Adipocyte (in vitro differentiated cells): ENCODE measurements around the gene SFI1.
"Not testable (repeated sequence)": the region's sequence is repeated elsewhere in the genome, so short reads cannot be mapped to it uniquely, and the experiment has no call there.

Experiments
- DNase-seq: peaks from one replicate; pipeline ENCODE4 v3.0.0-alpha.2; 2015; ENCODE audit warnings: low read depth
- H3K27me3 ChIP-seq: replicated peaks from 2 replicates; pipeline ENCODE4 v1.7.0; 2013; ENCODE audit warnings: mild to moderate bottlenecking, low read length, moderate library complexity; ENCODE audit not compliant: control insufficient read depth, insufficient read depth
- H3K36me3 ChIP-seq: 2 replicates; pipeline ENCODE4 v1.7.0; 2013; ENCODE audit warnings: low read length, mild to moderate bottlenecking, moderate library complexity; ENCODE audit not compliant: control insufficient read depth, insufficient read depth, severe bottlenecking
- H3K4me1 ChIP-seq: 2 replicates; pipeline ENCODE4 v1.7.0; 2013; ENCODE audit warnings: mild to moderate bottlenecking, low read length, moderate library complexity; ENCODE audit not compliant: control insufficient read depth, insufficient read depth
- H3K4me3 ChIP-seq: 2 replicates; pipeline ENCODE4 v1.7.0; 2013; ENCODE audit warnings: mild to moderate bottlenecking, low read length, moderate library complexity
- H3K9ac ChIP-seq: 2 replicates; pipeline ENCODE4 v1.7.0; 2013; ENCODE audit warnings: mild to moderate bottlenecking, low read length, moderate library complexity
- H3K9me3 ChIP-seq: 2 replicates; pipeline ENCODE4 v1.7.0; 2013; ENCODE audit warnings: mild to moderate bottlenecking, low read length, moderate library complexity; ENCODE audit not compliant: control insufficient read depth

SFI1 gene

DNA sequence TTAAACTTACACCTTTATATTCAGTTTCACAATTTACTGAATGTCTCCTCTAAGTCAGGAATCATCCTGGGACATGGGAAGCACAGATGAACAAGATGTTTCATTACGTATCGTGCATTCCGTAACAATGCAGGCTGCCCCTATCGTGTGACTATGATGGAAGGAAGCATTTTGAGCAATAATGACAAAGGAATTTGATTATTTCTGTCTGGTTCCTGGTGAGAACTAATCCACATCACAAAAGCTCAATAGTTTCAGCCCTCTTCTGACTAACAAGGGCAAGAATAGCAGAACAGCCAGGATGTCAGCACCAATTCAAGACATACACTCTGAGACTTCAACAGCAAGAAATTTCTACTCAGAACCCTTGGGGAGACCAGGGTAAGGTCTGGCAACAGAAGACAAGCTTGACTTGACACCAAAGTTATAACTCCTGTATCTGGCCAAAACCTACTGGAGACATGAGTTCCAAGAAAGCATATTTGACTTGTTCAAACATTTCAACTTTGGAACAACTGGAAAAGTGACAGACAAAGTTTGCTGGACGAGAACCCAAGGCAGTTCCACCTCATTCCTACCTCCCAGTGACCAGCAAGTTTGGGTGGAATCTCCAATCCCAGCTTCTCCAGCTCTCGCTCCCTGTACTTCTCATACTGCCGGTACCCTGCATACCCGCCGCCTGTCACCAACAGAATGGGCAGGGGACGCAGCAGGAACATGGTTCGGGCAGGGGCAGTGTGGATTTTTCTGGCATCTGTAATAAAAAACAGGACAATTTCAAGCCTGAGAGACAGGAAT, 151.4 kb downstream of the SFI1 start:
- H3K4me3 ChIP-seq: no peak overlapping the region
- H3K27me3 ChIP-seq: no peaks in the 10 kb centered on the region
- DNase-seq: peak; percentile 56
- H3K9me3 ChIP-seq: no peaks in the 10 kb centered on the region
- peaks cover 11% of the 10 kb centered on the region for H3K36me3 ChIP-seq
- H3K9ac ChIP-seq: peak overlapping the region; percentile 41
- peaks cover 43% of the 10 kb centered on the region for H3K4me1 ChIP-seq

DNA sequence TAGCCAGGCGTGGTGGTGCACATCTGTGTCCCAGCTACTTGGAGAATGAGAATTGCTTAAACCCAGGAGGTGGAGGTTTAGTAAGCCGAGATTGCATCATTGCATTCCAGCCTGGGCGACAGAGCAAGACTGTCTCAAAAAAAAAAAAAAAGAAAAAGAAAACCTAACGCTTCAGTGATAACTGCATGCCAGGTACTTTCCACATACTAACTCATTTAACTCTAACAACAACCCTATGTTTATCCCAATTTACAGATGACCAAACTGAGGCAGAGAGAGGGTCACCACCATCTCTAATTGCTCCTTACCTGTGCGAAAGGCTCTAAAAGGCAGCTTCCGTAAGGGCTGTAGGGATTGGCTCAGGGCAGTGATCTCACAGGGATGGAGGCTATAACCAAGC, 154.1 kb downstream of the SFI1 start:
- peak overlapping the region; percentile 46 for H3K4me3 ChIP-seq
- no peak overlapping the region for H3K9ac ChIP-seq
- H3K36me3 ChIP-seq: peaks cover 7% of the 10 kb centered on the region
- peak; percentile 82 for DNase-seq
- no peaks in the 10 kb centered on the region for H3K27me3 ChIP-seq
- no peaks in the 10 kb centered on the region for H3K9me3 ChIP-seq
- H3K4me1 ChIP-seq: peaks cover 43% of the 10 kb centered on the region

DNA sequence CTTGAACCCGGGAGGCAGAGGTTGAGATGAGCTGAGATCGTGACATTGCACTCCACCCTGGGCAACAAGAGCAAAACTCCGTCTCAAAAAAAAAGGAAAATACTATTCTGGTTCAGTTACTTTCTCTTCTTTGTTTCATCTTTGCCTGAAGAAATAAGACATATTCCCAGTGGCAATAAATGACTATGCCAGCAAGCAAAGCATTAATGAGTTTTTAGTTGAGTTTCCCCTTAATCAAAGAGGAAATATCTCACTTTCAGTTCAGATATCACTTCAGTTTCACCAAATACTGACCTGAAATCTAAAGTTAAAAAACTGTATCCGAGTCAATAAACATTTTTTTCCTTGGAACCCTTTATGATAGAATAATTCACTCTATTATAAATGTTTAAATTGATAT, 155.3 kb downstream of the SFI1 start:
- DNase-seq: no peak
- no peaks in the 10 kb centered on the region for H3K27me3 ChIP-seq
- peaks cover 7% of the 10 kb centered on the region for H3K36me3 ChIP-seq
- H3K9me3 ChIP-seq: no peaks in the 10 kb centered on the region
- no peak overlapping the region for H3K4me3 ChIP-seq
- peaks cover 34% of the 10 kb centered on the region for H3K4me1 ChIP-seq
- H3K9ac ChIP-seq: no peak overlapping the region

DNA sequence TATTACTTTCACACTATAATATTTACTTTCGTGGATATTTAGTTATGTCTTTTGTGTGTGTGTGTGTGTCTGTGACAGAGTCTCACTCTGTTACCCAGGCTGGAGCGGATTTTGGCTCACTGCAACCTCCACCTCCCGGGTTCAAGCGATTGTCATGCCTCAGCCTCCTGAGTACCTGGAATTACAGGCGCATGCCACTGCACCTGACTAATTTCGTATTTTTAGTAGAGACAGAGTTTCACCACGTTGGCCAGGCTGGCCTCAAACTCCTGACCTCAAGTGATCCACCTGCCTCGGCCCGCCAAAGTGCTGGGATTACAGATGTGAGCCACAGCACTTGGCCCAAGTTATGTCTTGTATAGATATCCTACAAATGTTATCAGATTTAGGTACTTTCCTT, 155.8 kb downstream of the SFI1 start:
- Histone ChIP-seq H3K27me3 (no peaks in the 10 kb centered on the region), H3K4me3 (no peak overlapping the region), H3K9ac (no peak overlapping the region), H3K9me3 (no peaks in the 10 kb centered on the region), H3K4me1 (peaks cover 29% of the 10 kb centered on the region), H3K36me3 (peaks cover 7% of the 10 kb centered on the region)
- DNase-seq: no peak

DNA sequence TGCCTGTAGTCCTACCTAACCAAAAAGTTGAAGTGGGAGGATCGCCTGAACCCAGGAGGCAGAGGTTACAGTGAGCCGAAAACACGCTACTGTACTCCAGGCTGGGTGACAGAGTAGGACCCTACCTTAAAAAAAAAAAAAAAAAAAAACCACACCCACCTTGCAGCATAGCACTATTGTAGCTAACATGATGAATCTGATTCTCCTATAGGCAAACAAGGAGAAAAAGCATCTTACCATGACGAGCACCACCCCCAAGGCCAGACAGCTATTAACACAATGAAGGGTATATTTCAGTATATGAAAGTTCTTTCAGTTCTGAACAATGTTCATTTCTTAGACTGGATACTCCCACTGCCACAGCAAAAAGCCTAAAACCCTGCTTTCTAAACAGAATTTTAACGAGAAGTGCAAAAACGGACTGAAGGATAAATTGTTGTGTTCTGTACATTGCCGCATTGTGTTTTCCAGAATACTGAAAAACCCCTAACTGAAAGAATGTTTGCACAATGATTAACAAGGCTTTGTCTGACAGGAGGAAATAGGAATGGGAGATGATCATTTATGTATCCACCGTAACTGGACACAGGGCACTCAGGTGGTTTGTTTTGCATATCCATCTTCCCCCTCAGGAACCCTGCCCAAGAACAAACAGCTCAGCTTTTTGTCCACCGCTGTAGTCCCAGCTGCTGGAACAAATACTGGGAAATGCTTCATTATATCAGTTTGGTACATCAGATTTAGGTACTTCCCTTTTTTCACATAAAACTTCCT, 156.8 kb downstream of the SFI1 start:
- Histone ChIP-seq H3K9ac (no peak overlapping the region), H3K4me3 (no peak overlapping the region), H3K9me3 (no peaks in the 10 kb centered on the region), H3K27me3 (no peaks in the 10 kb centered on the region), H3K36me3 (peaks cover 7% of the 10 kb centered on the region), H3K4me1 (peaks cover 19% of the 10 kb centered on the region)
- no peak for DNase-seq

DNA sequence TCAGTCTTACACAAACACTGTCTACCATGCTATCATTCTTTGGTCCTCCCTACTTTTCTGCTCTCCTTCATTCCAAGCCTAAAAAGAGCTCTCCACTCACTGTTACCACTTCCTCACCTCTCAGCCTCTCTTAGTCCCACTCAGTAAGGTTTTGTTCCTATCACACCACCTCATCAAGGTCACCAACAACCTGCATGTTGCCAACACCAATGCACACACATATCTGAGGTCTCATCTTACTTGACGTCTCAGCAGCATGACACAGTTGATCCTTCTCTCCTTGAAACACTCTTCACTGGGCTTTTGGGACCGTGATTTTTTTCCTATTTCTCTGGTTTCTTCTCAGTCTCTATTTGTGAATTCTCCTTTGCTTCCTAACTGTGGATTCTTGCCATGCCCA, 157.6 kb downstream of the SFI1 start:
- Histone ChIP-seq H3K9me3 (no peaks in the 10 kb centered on the region), H3K4me1 (peaks cover 17% of the 10 kb centered on the region), H3K4me3 (no peak overlapping the region), H3K9ac (no peak overlapping the region), H3K27me3 (no peaks in the 10 kb centered on the region), H3K36me3 (peaks cover 4% of the 10 kb centered on the region)
- no peak for DNase-seq

DNA sequence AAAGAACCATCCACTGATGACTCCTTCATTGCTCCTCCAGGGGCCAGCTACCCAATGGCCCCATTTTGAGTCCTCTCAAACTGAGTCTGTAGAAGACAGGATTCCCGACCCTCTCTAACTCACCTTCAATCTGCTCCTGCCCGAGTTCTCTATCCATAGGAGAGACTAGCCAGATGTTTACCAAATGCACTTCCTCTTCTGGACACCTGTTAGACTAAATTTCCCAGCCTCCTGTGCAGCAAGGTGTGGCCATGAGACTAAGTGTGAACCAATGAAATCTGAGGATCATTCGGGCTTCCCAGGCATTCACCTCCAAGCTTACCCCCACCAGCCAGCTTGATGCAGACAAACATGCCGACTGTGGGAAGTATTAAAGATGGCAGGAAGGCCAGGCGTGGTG, 158.1 kb downstream of the SFI1 start:
- no peaks in the 10 kb centered on the region for H3K27me3 ChIP-seq
- no peaks in the 10 kb centered on the region for H3K9me3 ChIP-seq
- no peaks in the 10 kb centered on the region for H3K36me3 ChIP-seq
- H3K9ac ChIP-seq: no peak overlapping the region
- DNase-seq: no peak
- peaks cover 17% of the 10 kb centered on the region for H3K4me1 ChIP-seq
- H3K4me3 ChIP-seq: no peak overlapping the region

DNA sequence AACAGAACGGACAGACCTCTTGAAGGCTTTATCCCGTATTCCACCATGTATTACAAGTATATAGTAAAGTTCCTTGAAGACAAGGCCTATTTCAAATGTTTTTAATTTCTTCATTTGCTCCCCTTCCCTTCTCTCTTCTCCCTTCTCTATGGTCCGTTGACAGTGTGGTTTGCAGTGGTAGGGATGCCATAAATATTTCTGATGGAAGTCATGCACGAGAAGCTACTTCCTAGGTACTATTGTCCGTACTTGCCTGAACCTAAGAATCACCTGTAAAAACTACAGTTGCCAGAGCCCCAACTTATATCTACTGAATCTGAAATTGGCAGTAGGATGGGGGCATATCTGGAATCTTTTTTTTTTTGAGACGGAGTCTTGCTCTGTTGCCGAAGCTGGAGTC, 162.9 kb downstream of the SFI1 start:
- Histone ChIP-seq H3K9me3 (no peaks in the 10 kb centered on the region), H3K4me1 (peaks cover 16% of the 10 kb centered on the region), H3K27me3 (no peaks in the 10 kb centered on the region), H3K36me3 (no peaks in the 10 kb centered on the region), H3K4me3 (no peak overlapping the region), H3K9ac (no peak overlapping the region)
- no peak for DNase-seq

DNA sequence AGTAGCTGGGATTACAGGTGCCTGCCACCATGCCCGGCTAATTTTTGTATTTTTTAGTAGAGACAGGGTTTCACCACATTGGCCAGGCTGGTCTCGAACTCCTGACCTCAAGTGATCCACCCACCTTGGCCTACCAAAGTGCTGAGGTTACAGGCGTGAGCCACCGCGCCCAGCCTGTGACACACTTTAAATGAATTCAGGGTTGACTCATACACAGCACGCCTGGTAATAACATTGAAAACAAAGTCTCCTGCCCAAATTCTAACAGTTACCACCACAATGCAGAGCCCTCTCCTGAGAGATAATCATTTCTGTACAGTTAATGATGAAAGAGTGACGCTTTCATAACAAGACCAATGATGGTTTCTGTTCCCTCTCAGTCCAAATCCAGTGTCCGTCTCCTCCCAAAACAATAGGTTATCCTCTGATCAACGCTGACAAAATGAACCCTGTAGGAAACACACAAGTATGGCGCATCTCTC, 164.6 kb downstream of the SFI1 start:
- peaks cover 16% of the 10 kb centered on the region for H3K4me1 ChIP-seq
- DNase-seq: peak; percentile 61
- H3K4me3 ChIP-seq: peak overlapping the region; percentile 96
- peak overlapping the region; percentile 87 for H3K9ac ChIP-seq
- H3K9me3 ChIP-seq, H3K27me3 ChIP-seq, H3K36me3 ChIP-seq: not testable (repeated sequence)

DNA sequence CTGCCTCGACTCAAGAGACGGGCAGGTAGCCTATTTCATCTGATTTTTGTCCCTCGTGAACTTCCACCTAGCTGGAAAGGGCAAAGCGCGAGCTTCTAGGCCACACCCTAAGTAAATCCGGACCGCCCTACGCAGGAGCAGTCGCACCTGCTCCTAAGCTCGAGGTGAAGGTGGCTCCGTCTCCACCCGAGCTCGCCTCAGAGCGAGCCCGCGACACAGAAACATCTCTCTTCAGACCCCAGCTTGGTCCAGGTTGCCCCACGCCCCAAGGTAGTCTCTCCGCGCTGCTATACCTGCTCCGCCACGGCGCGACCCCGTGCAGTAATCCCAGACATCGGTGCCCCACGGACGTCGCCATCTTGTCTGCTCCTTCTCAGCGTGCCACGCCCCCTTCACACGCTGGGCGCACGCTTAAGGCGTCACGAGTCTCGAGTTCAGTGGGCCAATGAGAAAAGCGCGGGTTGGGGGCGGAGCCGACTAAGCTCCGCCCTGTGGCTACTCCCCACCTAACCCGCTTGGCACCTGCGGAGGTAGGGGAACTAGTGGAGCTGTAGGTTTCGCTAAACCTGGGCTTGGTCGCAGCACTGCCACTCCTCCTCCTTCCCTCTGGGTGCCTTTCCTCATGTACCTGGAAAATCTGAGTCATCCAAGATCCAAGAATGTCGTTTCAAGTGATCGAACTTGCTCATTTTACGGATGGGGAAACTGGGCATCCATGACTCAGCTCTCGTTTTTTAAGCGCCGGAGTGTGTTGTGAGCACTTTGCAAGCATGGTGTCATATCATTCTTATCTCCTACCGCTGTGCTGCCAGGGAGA, 165.7 kb downstream of the SFI1 start, which contains the start of gene PISD:
TSS of gene PISD (minus strand) at position 365 of the 817 bp plus-strand sequence. CDS start at position 358, 7 bp downstream.
- H3K27me3 ChIP-seq: no peaks in the 10 kb centered on the region
- H3K9me3 ChIP-seq: no peaks in the 10 kb centered on the region
- H3K9ac ChIP-seq: peak within 1 kb of the TSS; percentile 87
- DNase-seq: peak; percentile 98
- peak within 1 kb of the TSS; percentile 96 for H3K4me3 ChIP-seq
- peaks cover 16% of the 10 kb centered on the region for H3K4me1 ChIP-seq
- no peaks in the 10 kb centered on the region for H3K36me3 ChIP-seq

DNA sequence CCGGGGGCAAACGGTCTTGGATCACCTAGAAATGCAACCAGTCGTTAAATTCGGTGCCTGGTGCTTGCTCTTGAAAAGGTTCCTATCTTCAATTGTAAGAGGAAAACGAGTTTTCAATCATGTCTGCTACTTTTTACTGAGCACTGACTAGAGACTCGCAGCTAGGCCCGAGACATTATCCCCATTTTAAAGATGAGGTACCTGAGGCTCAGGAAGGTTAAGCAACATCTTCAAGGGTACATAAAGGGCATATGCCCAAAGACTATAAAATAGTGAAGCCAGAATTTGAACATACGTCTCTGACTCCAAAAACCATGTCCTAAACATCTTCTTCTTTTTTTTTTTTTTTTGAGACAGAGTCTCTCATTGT, 166.3 kb downstream of the SFI1 start:
- Histone ChIP-seq H3K9ac (peak overlapping the region; percentile 87), H3K9me3 (no peaks in the 10 kb centered on the region), H3K4me1 (peaks cover 16% of the 10 kb centered on the region), H3K27me3 (no peaks in the 10 kb centered on the region), H3K36me3 (no peaks in the 10 kb centered on the region), H3K4me3 (peak overlapping the region; percentile 96)
- DNase-seq: no peak
